ENCODE data around the gene SEMA6A.

SEMA6A gene

GRCh38 chr5:116598911-116599310 is 24.3 kb upstream of the SEMA6A start:
- no peaks in the 10 kb centered on the region for H3K27me3 ChIP-seq (ENCODE audit: control insufficient read depth in 1 of 2, insufficient read depth in 2 of 2, low read length in 2 of 2)
- no peak overlapping the region for H3K9ac ChIP-seq (ENCODE audit: low read length)
- no peaks in the 10 kb centered on the region for H3K36me3 ChIP-seq (ENCODE audit: insufficient read depth, low read length)
- H3K27ac ChIP-seq (ENCODE audit: low read depth, low read length): no peak overlapping the region
- no peaks in the 10 kb centered on the region for H3K9me3 ChIP-seq (ENCODE audit: low read length)
- H3K4me3 ChIP-seq (ENCODE audit: low read depth in 1 of 2, low read length in 2 of 2): no peak overlapping the region
- no peaks in the 10 kb centered on the region for H3K4me1 ChIP-seq (ENCODE audit: insufficient read depth, low read length)

GRCh38 chr5:116595498-116595897 is 20.9 kb upstream of the SEMA6A start:
- H3K36me3 ChIP-seq (ENCODE audit: insufficient read depth, low read length): no peaks in the 10 kb centered on the region
- no peaks in the 10 kb centered on the region for H3K27me3 ChIP-seq (ENCODE audit: control insufficient read depth in 1 of 2, insufficient read depth in 2 of 2, low read length in 2 of 2)
- H3K9me3 ChIP-seq (ENCODE audit: low read length): no peaks in the 10 kb centered on the region
- H3K4me3 ChIP-seq (ENCODE audit: low read depth in 1 of 2, low read length in 2 of 2): no peak overlapping the region
- H3K4me1 ChIP-seq (ENCODE audit: insufficient read depth, low read length): no peaks in the 10 kb centered on the region
- no peak overlapping the region for H3K27ac ChIP-seq (ENCODE audit: low read depth, low read length)
- no peak overlapping the region for H3K9ac ChIP-seq (ENCODE audit: low read length)

GRCh38 chr5:116593340-116593739 is 18.7 kb upstream of the SEMA6A start:
- Histone ChIP-seq H3K4me1 (ENCODE audit: insufficient read depth, low read length) (no peaks in the 10 kb centered on the region), H3K4me3 (ENCODE audit: low read depth in 1 of 2, low read length in 2 of 2) (no peak overlapping the region), H3K27me3 (ENCODE audit: control insufficient read depth in 1 of 2, insufficient read depth in 2 of 2, low read length in 2 of 2) (no peaks in the 10 kb centered on the region), H3K27ac (ENCODE audit: low read depth, low read length) (no peak overlapping the region), H3K9me3 (ENCODE audit: low read length) (no peaks in the 10 kb centered on the region), H3K36me3 (ENCODE audit: insufficient read depth, low read length) (no peaks in the 10 kb centered on the region), H3K9ac (ENCODE audit: low read length) (no peak overlapping the region)

GRCh38 chr5:116585227-116585626 is 10.6 kb upstream of the SEMA6A start:
- no peak overlapping the region for H3K9ac ChIP-seq (ENCODE audit: low read length)
- H3K9me3 ChIP-seq (ENCODE audit: low read length): no peaks in the 10 kb centered on the region
- no peaks in the 10 kb centered on the region for H3K27me3 ChIP-seq (ENCODE audit: control insufficient read depth in 1 of 2, insufficient read depth in 2 of 2, low read length in 2 of 2)
- no peak overlapping the region for H3K27ac ChIP-seq (ENCODE audit: low read depth, low read length)
- H3K36me3 ChIP-seq (ENCODE audit: insufficient read depth, low read length): no peaks in the 10 kb centered on the region
- H3K4me3 ChIP-seq (ENCODE audit: low read depth in 1 of 2, low read length in 2 of 2): no peak overlapping the region
- H3K4me1 ChIP-seq (ENCODE audit: insufficient read depth, low read length): no peaks in the 10 kb centered on the region

GRCh38 chr5:116583862-116584222 is 9.2 kb upstream of the SEMA6A start:
- Histone ChIP-seq H3K4me1 (ENCODE audit: insufficient read depth, low read length) (no peaks in the 10 kb centered on the region), H3K27ac (ENCODE audit: low read depth, low read length) (no peak overlapping the region)

GRCh38 chr5:116583085-116583861 is 8.7 kb upstream of the SEMA6A start:
- H3K4me1 ChIP-seq (ENCODE audit: insufficient read depth, low read length): no peaks in the 10 kb centered on the region
- no peak overlapping the region for H3K9ac ChIP-seq (ENCODE audit: low read length)
- H3K4me3 ChIP-seq (ENCODE audit: low read depth in 1 of 2, low read length in 2 of 2): no peak overlapping the region
- H3K27ac ChIP-seq (ENCODE audit: low read depth, low read length): no peak overlapping the region
- H3K9me3 ChIP-seq (ENCODE audit: low read length): no peaks in the 10 kb centered on the region
- no peaks in the 10 kb centered on the region for H3K36me3 ChIP-seq (ENCODE audit: insufficient read depth, low read length)
- H3K27me3 ChIP-seq (ENCODE audit: control insufficient read depth in 1 of 2, insufficient read depth in 2 of 2, low read length in 2 of 2): no peaks in the 10 kb centered on the region

More at GRCh38 chr5:116583862-116584222, 9.2 kb upstream of the SEMA6A start:
- no peaks in the 10 kb centered on the region for H3K36me3 ChIP-seq (ENCODE audit: insufficient read depth, low read length)
- H3K9me3 ChIP-seq (ENCODE audit: low read length): no peaks in the 10 kb centered on the region
- H3K9ac ChIP-seq (ENCODE audit: low read length): no peak overlapping the region
- no peak overlapping the region for H3K4me3 ChIP-seq (ENCODE audit: low read depth in 1 of 2, low read length in 2 of 2)
- H3K27me3 ChIP-seq (ENCODE audit: control insufficient read depth in 1 of 2, insufficient read depth in 2 of 2, low read length in 2 of 2): no peaks in the 10 kb centered on the region

- no peaks in the 10 kb centered on the region for H3K27me3 ChIP-seq (ENCODE audit: control insufficient read depth in 1 of 2, insufficient read depth in 2 of 2, low read length in 2 of 2)
- no peak overlapping the region for H3K4me3 ChIP-seq (ENCODE audit: low read depth in 1 of 2, low read length in 2 of 2)
- H3K9me3 ChIP-seq (ENCODE audit: low read length): no peaks in the 10 kb centered on the region
- H3K27ac ChIP-seq (ENCODE audit: low read depth, low read length): no peak overlapping the region
- H3K36me3 ChIP-seq (ENCODE audit: insufficient read depth, low read length): no peaks in the 10 kb centered on the region
- H3K4me1 ChIP-seq (ENCODE audit: insufficient read depth, low read length): no peaks in the 10 kb centered on the region
- H3K9ac ChIP-seq (ENCODE audit: low read length): no peak overlapping the region
Measured at GRCh38 chr5:116581910-116582309, 7.3 kb upstream of the SEMA6A start.

- H3K27me3 ChIP-seq (ENCODE audit: control insufficient read depth in 1 of 2, insufficient read depth in 2 of 2, low read length in 2 of 2): no peaks in the 10 kb centered on the region
- H3K27ac ChIP-seq (ENCODE audit: low read depth, low read length): no peak overlapping the region
- H3K9ac ChIP-seq (ENCODE audit: low read length): no peak overlapping the region
- H3K9me3 ChIP-seq (ENCODE audit: low read length): no peaks in the 10 kb centered on the region
- H3K4me3 ChIP-seq (ENCODE audit: low read depth in 1 of 2, low read length in 2 of 2): no peak overlapping the region
- peaks cover 5% of the 10 kb centered on the region for H3K4me1 ChIP-seq (ENCODE audit: insufficient read depth, low read length)
- no peaks in the 10 kb centered on the region for H3K36me3 ChIP-seq (ENCODE audit: insufficient read depth, low read length)
Measured at GRCh38 chr5:116579144-116579543, 4.5 kb upstream of the SEMA6A start.

GRCh38 chr5:116578676-116579075 is 4.1 kb upstream of the SEMA6A start:
- Histone ChIP-seq H3K36me3 (ENCODE audit: insufficient read depth, low read length) (no peaks in the 10 kb centered on the region), H3K4me1 (ENCODE audit: insufficient read depth, low read length) (peaks cover 5% of the 10 kb centered on the region), H3K9ac (ENCODE audit: low read length) (no peak overlapping the region), H3K9me3 (ENCODE audit: low read length) (no peaks in the 10 kb centered on the region), H3K27ac (ENCODE audit: low read depth, low read length) (no peak overlapping the region), H3K27me3 (ENCODE audit: control insufficient read depth in 1 of 2, insufficient read depth in 2 of 2, low read length in 2 of 2) (no peaks in the 10 kb centered on the region), H3K4me3 (ENCODE audit: low read depth in 1 of 2, low read length in 2 of 2) (no peak overlapping the region)

GRCh38 chr5:116577064-116577788 is 2.6 kb upstream of the SEMA6A start:
- Histone ChIP-seq H3K27me3 (ENCODE audit: control insufficient read depth in 1 of 2, insufficient read depth in 2 of 2, low read length in 2 of 2) (no peaks in the 10 kb centered on the region), H3K9ac (ENCODE audit: low read length) (no peak overlapping the region), H3K4me3 (ENCODE audit: low read depth in 1 of 2, low read length in 2 of 2) (no peak overlapping the region), H3K36me3 (ENCODE audit: insufficient read depth, low read length) (no peaks in the 10 kb centered on the region), H3K9me3 (ENCODE audit: low read length) (no peaks in the 10 kb centered on the region), H3K27ac (ENCODE audit: low read depth, low read length) (no peak overlapping the region), H3K4me1 (ENCODE audit: insufficient read depth, low read length) (peaks cover 5% of the 10 kb centered on the region)

- Histone ChIP-seq H3K9ac (ENCODE audit: low read length) (peak overlapping the region; percentile 51), H3K27me3 (ENCODE audit: control insufficient read depth in 1 of 2, insufficient read depth in 2 of 2, low read length in 2 of 2) (no peaks in the 10 kb centered on the region), H3K4me1 (ENCODE audit: insufficient read depth, low read length) (peaks cover 5% of the 10 kb centered on the region), H3K27ac (ENCODE audit: low read depth, low read length) (peak overlapping the region; percentile 92), H3K4me3 (ENCODE audit: low read depth in 1 of 2, low read length in 2 of 2) (peak overlapping the region; percentile 79 to 86), H3K36me3 (ENCODE audit: insufficient read depth, low read length) (no peaks in the 10 kb centered on the region), H3K9me3 (ENCODE audit: low read length) (no peaks in the 10 kb centered on the region)
Measured at GRCh38 chr5:116576053-116576713, 1.6 kb upstream of the SEMA6A start.

Data from muscle layer of colon (tissue), 2 donors.